GM18498 (cell line): ENCODE data around the gene CABLES2.
"Not testable (repeated sequence)": the region's sequence is repeated elsewhere in the genome, so short reads cannot be mapped to it uniquely, and the experiment has no call there.

Source experiments
- ATAC-seq: cut with Tn5 transposase; IDR thresholded peaks from one replicate; pipeline ENCODE4 v1.9.1; 2021; ENCODE audit warnings: mild to moderate bottlenecking, moderate library complexity; ENCODE audit not compliant: unreplicated experiment

Gene CABLES2

DNA sequence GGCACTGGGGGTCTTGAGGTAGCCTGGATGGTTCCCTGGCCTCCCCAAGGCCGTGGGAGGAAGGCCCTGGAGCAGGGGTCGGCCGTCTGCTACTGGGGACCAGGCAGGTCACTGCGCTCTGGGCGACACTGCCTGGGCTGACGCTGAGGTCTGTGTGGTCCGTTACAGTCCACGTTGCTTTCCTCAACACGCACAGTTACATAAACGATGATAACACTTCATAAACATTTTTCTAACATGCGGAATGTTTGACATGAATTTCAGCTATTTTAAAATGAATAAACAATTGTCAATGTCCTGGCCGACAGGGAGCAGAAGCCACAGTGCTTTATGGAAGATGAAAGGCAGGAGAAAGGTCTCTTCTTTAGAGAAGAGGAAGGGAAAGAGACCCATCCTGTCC lies 30.4 kb upstream of the CABLES2 start:
- no peak for ATAC-seq

DNA sequence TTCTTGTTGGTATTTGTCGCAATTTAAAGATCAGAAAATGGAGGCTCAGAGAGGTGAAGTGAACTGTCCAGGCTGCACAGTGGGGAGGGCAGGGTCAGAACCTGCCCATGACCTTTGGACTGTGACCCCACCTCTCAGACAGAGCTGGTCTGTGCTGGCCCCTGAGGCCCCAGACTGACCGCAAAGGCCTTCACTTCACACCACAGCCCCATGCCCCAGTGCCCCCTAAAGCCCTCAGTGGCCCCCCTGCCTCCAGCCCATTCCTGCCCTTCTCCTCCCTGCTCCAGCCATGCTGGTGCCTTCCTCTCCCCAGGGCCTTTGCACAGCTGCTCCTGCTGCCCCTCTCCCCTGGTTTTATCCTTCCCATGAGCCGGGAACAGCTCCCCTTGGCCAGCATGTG lies 29.6 kb upstream of the CABLES2 start:
- ATAC-seq: no peak

DNA sequence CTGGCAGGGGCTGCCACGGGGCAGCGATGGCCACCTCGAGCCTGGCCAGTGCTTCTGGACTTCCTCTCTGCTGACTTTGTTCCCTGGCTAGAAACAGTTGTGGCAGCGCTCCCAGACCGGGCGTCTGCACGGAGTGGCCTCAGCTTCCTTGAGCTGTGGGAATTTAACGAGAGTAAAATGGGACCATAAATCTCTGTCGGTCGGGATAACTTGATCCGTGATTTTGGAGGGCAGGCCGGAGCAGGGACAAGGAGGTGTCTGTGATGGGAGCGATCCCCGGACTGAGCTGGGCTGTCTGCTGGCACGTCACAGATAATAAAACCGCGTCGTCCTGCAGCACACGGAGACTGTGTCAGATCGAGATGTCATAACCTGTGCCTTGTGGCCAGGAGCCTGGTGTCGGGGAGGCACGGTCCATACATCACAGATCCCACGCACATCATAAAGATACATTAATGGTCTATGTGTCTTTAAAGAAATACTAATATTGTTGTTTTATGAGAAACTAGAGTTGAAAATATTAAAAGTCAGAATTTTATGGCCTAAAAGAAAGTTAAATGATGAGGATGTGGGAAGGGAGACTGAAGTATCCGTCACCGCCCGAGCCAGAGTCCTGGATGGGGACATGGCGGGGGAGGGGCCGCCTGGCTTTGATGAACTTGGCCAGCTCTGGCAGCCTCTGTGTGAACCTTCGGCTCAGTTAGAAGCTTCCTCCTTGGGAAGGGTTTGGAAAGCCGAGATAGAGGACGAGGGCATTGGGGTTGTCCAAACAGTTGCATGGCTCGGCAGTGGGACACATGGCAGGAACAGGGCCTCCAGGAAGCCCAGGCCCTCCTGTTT lies 26.8 kb upstream of the CABLES2 start:
- ATAC-seq: no peak

DNA sequence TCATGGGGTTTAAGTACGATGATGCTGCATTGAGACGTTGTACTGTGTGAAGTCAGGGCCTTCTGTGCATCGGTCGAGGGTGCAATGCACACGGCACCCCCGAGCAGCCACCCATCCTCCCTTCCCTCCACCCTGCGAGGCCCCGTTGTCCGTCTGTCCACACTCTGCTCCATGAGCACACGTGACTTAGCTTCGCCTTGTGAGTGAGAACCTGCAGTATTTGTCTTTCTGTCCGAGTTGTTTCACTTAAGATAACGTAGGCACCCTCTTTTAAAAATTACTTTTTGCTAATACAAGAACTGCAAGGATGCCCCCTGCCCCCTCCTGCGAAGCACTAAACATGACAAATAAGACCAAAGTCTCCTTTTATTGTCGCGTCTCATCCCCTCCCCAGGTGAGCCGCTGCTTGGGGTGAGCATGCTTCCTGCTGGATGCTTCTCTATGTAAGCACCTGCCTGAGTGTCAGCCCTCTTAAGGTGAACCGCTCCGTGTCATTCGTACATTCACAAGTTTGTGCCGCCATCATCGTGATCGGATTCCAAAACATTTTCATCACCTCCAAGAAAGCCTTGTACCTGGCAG lies 23.9 kb upstream of the CABLES2 start:
- ATAC-seq: no peak

DNA sequence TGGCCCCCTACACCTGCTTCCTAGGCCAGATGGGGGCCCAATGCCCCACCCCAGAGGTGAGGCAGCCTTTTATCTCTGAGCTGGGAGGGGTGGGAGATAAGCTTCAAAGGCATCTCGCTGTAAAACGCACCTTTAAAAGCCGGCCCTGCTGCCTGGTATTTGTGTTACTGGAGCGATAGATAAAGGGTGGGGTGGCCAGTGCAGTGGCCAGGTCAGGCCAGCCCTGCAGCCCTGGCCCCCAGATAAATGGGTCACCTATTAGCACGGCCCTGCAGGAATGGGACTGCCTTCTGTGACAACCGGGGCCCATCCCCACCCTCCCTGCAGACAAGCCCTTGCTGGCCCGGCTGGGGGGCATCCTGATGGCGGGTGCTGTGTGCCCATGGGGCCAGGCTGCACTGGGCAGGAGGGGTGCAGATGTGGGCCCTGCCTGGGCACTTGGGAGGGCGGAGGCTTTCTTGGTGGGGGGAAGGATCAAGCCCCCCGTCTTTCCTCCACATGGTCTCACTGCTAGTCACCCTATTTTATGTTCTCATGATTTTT lies 23.3 kb upstream of the CABLES2 start:
- ATAC-seq: no peak

DNA sequence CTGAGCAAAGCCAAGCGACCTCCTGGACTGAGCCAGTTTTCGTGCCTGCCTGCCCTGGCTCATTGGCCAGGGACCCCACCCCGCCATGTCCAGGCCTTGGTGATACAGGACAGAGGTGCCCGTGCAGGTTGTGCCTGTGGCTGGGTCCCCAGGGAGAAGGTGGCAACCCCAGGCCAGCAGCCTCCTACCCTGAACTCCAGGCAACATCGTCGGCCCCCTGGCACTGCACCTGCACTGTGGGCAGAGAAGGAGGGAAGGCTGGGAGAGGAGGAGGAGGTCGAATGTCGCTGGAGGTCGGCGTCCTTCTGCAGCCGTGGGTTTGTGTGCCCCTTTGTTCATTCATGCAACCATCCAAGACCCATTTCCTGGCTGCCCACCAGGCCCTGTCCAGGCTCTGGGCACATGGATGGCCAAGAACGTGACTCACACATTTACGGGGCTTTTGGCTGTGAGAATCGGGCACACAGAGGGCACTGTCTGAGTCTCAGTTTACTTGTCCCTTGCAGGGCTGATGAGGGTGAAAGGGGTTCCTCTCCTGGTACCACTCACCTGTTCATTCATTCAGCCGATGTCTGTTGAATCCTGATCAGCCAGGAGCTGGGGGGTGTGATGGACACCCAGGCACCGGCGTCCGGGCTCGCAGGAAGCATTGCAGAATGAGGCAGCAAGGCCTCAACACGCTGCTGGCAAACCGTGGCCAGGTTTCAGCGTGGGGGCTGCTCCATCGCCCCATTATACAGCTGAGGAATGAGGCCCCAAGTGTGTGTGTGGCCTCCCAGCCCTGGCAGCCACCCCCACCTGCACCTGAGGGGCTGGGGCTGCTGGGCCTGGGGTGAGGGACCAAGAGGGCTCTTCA lies 22.6 kb upstream of the CABLES2 start:
- ATAC-seq: no peak

DNA sequence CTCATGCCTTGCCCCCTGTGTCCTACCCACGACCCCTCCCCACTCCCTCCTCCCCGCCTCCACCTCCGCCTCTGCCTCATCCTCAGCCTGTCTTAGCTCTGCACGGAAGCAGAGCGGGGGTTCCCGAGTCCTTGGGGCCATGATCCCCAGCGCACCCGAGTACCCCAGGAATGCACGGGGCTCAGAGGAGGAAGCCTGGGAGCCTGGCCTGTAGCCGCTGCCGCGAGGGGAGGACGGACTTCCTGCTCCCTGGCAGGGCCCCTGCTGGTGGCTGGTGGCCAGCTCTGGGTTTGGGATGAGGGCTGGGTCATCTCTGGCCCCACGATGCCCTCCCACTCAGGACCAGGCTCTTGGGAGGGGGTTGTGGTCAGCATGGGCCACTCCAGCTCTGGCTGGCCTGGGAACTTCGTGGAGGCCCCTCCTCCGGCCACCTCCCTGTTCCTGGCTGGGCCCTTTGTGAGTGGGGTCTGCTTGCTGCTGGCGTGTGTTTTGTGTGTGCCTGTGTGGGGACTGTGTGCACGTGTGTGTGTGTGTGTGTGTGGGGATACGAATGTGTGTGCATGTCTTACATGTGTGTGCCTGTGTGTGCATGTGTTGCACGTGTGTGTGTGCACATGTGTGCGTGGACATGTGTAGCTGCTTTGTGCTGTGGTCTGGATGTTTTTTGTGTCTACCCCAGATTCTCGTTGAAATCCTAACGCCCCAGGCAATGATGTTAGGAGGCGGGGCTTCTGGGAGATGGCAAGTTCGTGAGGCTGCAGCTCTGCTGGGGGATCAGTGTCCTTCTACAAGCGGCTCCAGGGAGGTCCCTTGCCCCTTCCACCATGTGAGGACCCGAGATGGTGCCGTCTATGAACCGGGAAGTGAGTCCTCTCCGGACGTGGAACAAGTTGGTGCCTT lies 21.6 kb upstream of the CABLES2 start:
- no peak for ATAC-seq

DNA sequence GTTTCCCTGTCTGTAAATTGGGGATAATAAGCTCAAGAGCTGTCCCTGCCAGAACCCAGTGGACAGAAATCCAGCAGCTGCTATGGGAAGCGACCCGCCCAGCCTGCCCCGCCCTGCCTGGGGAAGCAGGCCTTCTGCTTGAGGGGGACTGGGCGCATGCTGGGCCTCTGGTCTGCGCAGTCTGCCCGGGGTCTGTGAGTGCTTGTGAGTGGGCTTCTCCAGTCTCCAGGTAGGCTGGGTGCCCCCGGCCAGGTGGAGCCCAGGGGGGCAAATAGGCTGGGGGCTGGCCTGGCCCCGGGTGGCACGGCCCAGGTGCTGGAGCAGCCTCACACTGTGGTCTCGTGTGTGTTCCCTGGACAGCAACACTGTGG lies 20.9 kb upstream of the CABLES2 start:
- no peak for ATAC-seq

DNA sequence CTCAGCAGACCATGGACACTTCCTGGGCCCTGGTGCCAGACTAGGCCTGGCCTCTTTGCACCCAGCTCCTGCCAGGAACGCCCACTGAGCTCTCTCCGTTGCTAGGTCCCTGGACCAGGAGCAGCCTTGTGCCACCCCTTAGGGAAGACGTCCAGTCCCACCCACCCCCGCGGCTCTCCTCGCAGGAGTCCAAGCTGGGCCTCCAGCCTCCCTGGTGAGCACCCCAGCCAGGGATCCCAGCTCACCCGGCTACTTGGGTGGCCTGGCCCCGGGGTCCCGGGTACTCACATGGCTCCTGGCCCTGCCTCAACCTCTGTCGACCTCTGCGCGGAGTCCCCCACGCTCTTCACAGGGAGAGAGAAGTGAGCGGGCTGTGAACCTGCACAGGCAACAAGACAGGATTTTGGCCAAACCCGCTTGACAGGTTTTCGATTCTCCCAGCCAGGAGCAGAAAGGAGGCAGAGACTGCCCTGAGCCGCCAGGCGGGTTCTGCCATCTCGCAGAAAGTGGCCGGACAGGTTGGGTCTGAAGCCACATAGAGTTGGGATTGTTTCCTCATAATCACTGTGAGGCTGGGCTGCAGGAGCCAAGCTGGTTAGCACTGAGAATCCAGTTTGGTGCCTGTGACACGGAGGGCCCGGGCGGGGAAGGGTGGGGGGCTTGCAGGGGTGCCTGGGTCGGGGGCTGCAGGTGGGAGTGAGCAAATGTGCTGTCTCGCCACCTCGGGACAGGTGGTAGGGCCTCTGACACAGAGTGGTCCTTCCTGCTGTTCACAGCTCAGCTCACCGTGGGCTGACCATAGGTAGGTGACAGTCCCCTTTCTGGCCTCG lies 20.3 kb upstream of the CABLES2 start, which contains the start of gene RBBP8NL:
TSS of gene RBBP8NL (minus strand) at position 368 of the 830 bp plus-strand sequence. CDS start 7,892 bp downstream, outside the sequence.
- no peak for ATAC-seq

DNA sequence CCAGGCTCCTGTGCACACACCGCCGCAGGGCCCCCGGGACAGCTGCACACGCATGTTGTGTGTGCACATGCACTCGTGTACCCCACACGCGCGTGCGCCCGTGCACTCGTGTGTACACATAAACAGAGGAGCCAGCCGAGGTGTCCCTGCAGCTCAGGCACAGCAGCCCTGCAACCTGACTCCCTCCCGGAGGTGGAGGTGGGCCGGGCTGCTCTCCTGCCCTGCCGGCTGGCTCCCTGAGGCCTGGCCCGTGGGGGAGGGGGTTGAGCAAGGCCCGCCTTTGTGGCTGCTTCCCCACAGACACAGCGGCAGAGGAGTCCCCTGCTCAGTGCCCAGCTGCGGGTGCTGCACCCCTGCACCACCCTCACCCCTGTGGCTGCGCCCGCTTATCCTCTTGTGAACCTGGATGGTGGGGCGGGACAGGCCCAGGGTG lies 19.6 kb upstream of the CABLES2 start:
- ATAC-seq: no peak

DNA sequence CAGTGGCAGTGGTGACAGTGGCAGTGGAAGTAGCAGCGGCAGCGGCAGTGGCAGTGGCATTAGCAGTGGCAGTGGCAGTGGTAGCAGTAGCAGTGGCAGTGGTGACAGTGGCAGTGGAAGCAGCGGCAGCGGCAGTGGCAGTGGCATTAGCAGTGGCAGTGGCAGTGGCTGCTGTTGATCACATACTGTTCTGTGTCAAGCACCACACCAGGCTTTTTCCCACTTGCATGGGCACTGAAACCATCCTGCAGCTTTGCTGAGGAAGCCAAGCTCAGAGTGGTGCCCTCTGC lies 18.9 kb upstream of the CABLES2 start:
- ATAC-seq: not testable (repeated sequence)

DNA sequence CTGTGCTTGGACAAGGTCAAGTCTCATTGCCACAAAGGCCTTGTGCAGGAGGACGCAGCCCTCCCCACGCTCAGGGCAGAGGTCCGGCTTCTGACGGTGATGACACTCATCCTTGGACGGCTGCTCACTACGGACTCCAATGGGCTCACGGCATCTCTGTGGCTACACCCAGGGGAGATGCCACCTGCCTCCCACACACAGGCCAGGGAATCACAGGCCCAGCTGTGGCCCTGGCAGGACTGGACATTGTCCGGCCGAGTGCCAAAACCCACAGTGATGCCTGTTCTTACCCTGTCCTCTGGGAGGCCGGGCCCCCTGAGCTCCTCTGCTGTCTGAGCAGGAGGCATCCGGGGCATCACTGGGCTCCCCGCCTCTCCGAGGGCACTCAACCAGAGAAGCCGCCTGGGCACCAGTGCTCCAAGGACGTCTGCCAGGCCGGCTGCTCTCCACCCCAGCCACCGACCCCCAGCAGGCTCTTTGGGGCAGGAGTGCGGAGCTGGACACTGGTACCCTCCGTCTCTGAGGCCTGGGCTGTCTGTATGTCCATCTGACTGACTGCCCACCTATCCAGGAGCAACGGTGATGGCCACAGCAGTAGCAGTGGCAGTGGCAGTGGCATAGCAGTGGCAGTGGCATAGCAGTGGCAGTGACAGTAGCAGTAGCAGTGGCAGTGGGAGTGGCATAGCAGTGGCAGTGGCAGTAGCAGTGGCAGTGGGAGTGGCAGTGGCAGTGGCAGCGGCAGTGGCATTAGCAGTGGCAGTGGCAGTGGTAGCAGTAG lies 18.4 kb upstream of the CABLES2 start:
- no peak for ATAC-seq

DNA sequence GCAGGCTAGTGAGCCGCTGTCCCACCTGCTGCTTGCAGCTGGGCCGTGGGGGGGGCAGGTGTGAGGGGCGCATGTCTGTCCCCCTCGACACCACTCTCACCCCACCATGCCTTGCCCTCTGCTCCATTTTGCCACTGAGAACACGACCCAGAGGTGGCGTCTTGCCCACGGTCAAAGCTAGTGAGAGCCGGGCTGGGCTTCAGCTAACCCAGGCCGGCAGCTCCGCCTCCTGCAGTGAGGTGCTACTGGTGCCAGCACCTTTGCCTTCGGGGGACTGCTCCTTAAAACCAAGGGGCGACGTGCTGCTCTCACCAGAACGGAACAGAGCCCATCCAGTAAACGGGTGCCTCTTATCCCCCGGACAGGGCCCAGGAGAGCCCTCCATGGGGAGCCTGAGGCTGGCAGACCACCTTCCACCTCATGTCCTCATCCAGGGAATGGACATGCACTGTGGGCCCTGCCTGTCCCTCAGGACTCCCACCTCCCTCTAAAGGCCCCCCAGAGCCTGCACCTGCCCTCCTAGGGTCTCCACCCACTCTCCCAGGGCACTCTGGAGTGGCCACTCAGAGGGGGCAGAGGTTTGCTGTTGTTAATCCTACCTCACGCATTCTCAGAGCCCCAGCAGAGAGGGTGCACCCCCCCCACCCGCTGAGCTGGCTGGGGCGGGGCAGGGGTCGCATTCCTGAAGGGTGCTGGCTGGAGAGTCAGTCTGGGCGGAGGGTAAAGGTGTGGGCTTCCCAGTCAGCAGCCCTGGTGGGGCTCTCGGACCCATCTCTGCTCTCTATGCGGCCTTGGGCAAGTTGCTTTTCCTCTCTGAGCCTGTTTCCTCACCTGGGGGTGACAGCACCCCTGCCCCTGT lies 17.4 kb upstream of the CABLES2 start:
- no peak for ATAC-seq

DNA sequence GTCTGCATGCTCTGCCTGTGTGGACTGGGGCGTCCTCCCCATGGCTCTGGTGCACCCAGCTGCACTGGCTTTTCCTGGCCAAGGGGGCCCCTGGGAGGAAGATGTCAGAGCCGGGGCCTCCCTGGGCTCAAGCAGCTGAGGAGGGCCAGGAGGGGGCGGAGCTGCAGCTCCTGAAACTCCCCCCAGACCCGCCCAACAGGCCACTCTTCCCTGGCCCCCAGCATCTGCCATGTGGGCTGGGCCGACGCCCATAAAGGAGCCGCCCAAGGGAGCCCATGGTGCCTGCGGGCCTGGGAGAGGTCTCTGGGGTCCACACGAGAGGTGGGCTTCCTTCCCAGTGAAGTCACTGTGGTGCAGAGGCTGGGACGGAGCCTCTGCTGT lies 16.2 kb upstream of the CABLES2 start:
- ATAC-seq: no peak

DNA sequence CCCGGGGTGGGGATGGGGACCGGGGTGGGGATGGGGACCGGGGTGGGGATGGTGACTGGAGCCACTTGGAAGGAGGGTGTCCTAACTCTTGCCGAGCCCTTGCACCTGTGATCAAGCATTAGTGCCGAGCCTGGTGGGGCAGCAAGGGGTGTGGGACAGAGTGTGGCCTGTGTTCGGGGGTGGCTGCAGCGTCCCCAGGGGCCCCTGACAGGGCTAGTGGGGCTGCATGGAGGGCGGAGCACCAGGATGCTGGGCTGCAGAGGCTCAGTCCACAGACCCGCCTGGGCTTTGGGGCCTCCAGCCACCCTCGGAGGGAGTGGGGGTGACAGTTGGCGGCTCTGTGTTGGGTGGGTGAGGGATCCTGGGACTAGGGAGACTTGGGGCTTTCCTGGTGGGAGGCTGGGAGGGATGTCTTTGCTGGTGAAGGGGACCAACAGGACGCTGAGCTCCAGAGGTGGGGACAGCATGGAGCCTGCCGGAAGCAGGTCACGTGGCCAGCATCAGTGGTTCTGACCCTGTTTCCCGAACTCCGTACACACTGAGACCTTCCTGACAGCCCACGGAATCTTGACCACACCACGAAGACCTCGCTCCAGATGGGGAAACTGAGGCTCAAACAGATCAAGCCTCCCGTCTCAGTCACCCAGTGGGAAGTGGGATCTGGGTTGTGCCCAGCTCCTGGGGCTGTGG lies 15.7 kb upstream of the CABLES2 start:
- no peak for ATAC-seq

DNA sequence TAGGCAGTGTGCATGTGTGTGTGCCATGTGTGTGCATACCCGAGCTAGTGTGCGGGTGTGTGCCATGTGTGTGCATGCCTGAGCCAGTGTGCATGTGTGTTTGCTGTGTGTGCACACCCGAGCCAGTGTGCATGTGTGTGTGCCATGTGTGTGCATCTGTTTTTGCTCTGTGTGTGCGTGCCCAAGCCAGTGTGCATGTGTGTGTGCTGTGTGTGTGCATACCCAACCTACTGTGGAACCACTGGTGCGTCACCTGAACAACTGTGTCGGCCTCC lies 14.6 kb upstream of the CABLES2 start:
- ATAC-seq: no peak

DNA sequence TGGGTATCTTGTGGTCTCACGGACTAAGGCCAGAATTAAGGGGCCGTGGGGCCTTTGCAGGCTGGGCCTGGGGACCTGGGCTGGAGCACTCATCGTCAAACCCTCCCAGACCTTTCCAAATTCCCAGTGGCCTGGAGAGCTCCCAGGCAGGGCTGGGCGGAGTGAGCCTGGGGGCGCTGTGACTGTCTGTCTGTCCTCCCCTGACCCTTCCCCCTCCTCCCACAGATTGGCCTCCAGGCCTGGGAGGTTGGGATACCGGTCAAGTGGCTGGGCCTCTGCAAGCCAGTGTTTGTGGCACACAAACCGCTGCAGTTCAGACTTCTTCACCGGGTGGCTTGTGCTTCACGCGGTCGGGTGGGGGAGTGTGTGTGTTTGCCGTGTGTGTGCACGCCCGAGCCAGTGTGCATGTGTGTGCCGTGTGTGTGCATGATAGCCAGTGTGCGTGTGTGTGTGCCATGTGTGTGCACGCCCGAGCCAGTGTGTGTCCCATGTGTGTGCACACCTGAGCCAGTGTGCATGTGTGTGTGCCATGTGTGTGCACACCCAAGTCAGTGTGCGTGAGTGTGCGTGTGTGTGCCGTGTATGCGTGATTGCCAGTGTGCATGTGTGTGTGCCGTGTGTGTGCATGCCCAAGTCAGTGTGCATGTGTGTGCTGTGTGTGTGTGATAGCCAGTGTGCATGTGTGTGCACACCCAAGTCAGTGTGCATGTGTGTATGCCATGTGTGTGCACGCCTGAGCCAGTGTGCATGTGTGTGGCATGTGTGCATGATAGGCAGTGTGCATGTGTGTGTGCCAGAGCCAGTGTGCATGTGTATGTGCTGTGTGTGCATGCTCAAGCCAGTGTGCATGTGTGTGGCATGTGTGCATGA lies 14.0 kb upstream of the CABLES2 start:
- ATAC-seq: no peak
